ENCODE results near the gene CFAP251. TPM values are rescaled to one million over a fixed set of nuclear protein-coding genes. Genes with fewer than 3 reads are reported as not detected.

The CFAP251 gene
- total and polyA plus RNA-seq, 2 of the 13 experiments (the other 11 are each of a cell fraction or from before 2014, with no cell fraction given) = 0.30 to 0.42 TPM

- TF ChIP-seq ZSCAN5A (CRISPR knock-in tag; IDR thresholded peaks at IDR 0.05; ENCODE audit: borderline replicate concordance) (no peak), PHF21A (CRISPR knock-in tag; IDR thresholded peaks at IDR 0.05) (peak; percentile 75), E2F2 (CRISPR knock-in tag; IDR thresholded peaks at IDR 0.05; ENCODE audit: borderline replicate concordance) (no peak), ATF4 (CRISPR knock-in tag; IDR thresholded peaks at IDR 0.05) (peak in 1 of 2 experiments; percentile 72; a peak in 2 of 4 replicates), ZNF275 (CRISPR knock-in tag; IDR thresholded peaks at IDR 0.05; ENCODE audit: borderline replicate concordance) (no peak; the same call in 1 of the 2 replicates), ZFY (CRISPR knock-in tag; IDR thresholded peaks at IDR 0.05) (peak; percentile 61), ZMYM2 (CRISPR knock-in tag; IDR thresholded peaks at IDR 0.05) (peak; percentile 47; the same call in 1 of the 2 replicates), BRD4 (CRISPR knock-in tag; IDR thresholded peaks at IDR 0.05) (no peak), SALL1 (CRISPR knock-in tag; IDR thresholded peaks at IDR 0.05) (peak; percentile 61), ZBTB26 (CRISPR knock-in tag; IDR thresholded peaks at IDR 0.05; ENCODE audit: borderline replicate concordance) (no peak), HOXA3 (CRISPR knock-in tag; IDR thresholded peaks at IDR 0.05) (peak; percentile 38; the same call in 1 of the 2 replicates), ZNF232 (CRISPR knock-in tag; IDR thresholded peaks at IDR 0.05; ENCODE audit: borderline replicate concordance) (no peak), ZNF784 (CRISPR knock-in tag; IDR thresholded peaks at IDR 0.05; ENCODE audit: borderline replicate concordance) (no peak; the same call in 1 of the 2 replicates), MNT (IDR thresholded peaks at IDR 0.05) (peak; percentile 67), ZFX (CRISPR knock-in tag; IDR thresholded peaks at IDR 0.05; ENCODE audit: low read depth) (peak; percentile 57), ATRX (CRISPR knock-in tag; IDR thresholded peaks at IDR 0.05; ENCODE audit: borderline replicate concordance) (no peak), SAFB2 (CRISPR knock-in tag; IDR thresholded peaks at IDR 0.05; ENCODE audit: borderline replicate concordance, low read depth) (0 out of 2 replicates have a peak, but pooled peaks have one; percentile 47)
Measured at GRCh38 chr12:122023339-122024131, 105.1 kb downstream of the CFAP251 start (continued).
